CD4-positive, alpha-beta T cell treated with Interleukin-15 for 1 hour (primary cell): Measurements from ENCODE around the gene HSD3B2.
"Not testable (repeated sequence)": the region's sequence is repeated elsewhere in the genome, so short reads cannot be mapped to it uniquely, and the experiment has no call there.

Experiments
- DNase-seq: peaks from one replicate; pipeline ENCODE4 v3.0.0-alpha.2; 2020

HSD3B2 gene

DNA sequence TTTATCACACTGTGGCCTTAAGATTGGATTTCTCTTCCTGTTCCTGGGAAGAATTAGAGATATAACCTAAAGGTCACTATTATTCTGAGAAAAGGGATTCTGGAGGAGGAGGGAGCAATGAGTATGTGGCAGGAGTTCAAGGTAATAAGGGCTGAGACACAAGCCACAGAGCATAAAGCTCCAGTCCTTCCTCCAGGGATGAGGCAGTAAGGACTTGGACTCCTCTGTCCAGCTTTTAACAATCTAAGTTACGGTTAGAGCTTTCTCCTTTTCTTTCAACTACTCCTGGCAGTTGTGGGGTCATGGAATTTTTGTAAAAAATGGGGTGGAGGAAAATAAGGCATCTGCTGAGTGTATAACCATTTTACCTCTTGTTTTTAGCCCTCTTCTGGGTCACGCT, at the start of gene HSD3B2:
HSD3B2 (plus strand) TSS at position 201 of the 400 bp plus-strand sequence. CDS start 270 bp downstream, outside the sequence.
- no peak for DNase-seq

DNA sequence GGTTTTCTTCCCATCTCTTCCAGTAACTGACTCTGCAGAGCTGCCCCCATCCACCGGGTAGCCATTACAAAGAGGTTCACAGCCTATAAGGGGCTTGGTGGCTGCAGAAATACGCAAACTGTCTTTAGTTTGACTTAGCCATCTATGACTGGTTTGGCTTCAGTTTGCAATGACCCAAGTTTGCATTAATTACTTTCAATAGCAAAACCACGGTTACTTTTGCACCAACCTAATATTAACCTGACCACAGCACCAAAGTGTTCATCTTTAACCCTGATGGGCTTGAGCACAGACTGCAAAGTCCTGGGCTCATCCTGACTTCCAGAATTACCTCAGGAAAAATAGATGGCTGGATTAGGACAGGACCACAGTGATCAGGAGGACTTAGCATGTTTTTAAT, 48.5 kb upstream of the HSD3B2 start:
- DNase-seq, result no peak

DNA sequence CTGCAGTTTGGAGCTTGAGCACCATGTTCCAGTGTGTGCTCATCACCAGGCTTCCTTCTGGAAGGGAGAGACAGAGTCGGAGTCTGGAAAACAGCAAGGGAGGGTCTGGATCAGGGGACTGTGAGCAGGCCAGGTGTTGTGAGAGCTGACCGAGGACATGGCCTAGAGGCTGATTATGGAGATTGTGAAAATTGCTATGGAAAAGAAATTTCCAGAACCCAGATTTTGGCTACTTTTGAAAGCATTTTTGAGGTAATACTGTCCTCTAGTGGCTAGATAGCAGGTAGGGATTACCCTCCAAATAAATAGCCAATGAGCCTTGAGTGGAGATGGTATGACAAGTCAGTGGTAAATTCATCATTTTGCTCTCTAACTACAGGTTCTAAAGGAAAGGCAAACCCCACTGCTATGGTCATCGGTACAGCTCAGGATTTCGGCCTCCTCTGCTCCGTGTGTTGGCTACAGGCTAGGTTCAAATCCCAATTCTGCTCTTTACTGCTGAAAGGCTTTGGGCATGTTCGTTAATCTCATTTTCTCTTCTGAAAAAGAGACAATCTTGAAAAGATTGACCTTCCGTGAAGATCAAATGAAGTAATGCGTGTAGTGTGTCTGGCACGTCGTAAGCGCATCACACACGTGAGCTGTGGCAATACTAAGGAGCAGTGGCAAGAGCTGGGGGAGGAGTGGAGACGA, 47.4 kb upstream of the HSD3B2 start:
- DNase-seq, result no peak

GRCh38 chr1:119368554-119368953, 46.4 kb upstream of the HSD3B2 start, which contains the start of gene HAO2:
Gene HAO2 (plus strand): TSS chr1:119368785. CDS start chr1:119381086, 12,301 bp downstream.
- no peak for DNase-seq

DNA sequence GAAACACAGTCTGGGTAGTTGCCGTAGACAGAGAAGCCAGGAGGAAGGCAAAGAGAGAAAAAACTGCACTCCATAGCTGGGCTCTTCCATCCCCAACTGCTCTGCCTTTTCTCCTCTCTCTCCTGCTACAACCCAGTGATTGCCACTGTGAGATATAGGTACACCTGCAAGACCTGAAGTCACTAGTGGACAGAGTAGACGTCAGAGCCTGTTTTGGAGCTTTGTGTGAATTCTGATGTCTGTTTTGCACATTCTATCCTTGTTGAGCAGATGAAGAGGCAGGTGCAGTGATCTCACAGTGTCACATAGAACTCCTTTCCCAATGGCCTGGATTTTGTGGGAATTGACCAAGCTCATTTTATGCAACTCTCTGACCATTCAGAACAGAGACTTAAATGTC, 44.2 kb upstream of the HSD3B2 start:
- no peak for DNase-seq

DNA sequence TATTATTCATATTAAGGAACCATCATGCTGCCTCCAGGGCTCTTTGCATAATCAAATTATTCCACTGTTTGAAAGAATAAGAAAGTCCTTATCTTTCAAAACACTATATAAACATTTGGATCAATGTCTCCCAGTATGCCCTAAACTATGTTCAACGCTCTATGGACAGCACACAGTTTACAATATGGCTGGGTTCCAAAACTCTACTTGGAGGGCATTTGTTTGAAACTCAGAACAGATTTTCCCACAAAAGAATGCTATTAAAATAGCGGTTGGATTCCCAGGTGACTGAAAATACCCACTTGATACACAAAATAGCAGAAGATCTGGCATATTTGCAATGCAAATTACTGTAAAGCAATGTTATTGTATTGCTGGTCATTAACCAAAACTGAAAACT, 43.1 kb upstream of the HSD3B2 start:
- DNase-seq, result no peak

- DNase-seq, result no peak
These were observed 42.4 kb upstream of the HSD3B2 start for GRCh38 chr1:119372503-119373086.

- no peak for DNase-seq
These were observed 41.5 kb upstream of the HSD3B2 start for GRCh38 chr1:119373465-119373864.

- DNase-seq, result no peak
These were observed 40.6 kb upstream of the HSD3B2 start for GRCh38 chr1:119374208-119374874.

DNA sequence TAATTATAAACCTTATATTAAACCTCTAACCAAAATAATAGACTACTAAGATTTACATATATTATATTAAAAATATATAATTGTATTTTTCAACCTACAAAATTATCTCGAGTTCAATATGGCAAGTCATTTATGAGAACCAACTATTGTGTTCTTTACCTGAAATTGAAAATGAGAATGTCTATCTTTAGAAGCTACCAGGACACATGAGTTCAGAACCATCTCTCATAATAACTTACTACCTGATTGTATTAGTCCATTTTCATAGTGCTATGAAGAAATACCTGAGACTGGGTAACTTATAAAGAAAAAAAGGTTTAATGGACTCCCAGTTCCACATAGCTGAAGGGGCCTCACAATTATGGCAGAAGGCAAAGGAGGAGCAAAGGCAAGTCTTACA, 39.6 kb upstream of the HSD3B2 start:
- no peak for DNase-seq

DNA sequence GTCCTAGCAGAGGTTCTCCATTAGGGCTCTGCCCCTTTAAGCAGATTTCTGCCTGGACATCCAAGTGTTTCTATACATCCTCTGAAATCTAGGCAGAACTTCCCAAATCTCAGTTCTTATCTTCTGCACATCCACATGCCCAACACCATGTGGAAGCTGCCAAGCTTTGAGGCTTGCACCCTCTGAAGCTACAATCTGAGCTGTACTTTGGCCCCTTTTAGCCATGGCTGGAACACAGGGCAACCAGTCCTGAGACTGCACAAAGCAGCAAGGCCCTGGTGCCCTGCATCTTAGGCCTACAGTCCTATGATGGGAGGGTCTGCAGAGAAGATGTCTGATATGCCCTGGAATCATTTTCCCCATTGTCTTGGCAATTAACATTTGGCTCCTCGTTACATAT, 38.4 kb upstream of the HSD3B2 start:
- no peak for DNase-seq

DNA sequence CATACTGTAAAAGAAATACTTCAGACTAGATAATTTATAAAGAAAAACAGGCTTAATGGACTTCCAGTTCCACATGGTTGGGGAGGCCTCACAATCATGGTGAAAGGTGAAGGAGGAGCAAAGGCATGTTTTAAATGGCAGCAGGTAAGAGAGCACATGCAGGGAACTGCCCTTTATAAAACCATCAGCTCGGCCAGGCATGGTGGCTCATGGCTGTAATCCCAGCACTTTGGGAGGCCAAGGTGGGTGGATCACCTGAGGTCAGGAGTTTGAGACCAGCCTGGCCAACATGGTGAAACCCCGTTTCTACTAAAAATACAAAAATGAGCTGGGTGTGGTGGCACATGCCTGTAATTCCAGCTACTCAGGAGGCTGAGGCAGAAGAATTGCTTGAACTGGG, 37.4 kb upstream of the HSD3B2 start:
- not testable (repeated sequence) for DNase-seq

- DNase-seq, result no peak
These were observed 35.8 kb upstream of the HSD3B2 start for GRCh38 chr1:119379117-119379516.

- DNase-seq, result no peak
These were observed 34.6 kb upstream of the HSD3B2 start for GRCh38 chr1:119380304-119380703.

DNA sequence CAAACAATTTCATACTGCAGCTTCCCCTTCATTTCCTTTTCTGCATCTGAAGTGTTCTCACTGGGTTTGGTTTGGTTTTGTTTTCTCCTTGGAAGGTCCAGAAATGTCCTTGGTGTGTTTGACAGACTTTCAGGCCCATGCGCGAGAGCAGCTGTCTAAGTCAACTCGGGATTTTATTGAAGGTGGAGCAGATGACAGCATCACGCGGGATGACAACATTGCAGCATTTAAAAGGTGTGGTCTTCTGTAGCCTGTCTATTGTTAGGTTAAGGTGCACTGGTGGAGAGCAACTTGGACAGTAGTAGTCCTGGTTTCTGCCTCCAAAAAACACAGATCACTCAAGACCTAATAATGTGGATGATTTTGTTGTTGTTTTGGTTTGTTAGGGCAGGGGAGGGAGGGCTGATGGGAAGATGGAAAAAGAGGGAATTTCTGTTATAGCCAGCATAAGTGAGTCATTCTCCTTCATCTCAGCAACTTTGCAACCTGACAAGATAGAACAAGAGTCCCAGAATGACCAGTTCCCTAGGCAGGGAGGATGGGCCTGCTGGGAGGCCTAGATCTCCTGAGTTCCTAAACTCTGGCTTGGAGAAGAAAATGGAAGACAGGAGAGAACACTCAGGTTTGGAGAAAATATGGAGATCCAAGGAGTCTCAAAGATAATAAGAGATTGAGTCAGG, 33.8 kb upstream of the HSD3B2 start:
- DNase-seq, result no peak

DNA sequence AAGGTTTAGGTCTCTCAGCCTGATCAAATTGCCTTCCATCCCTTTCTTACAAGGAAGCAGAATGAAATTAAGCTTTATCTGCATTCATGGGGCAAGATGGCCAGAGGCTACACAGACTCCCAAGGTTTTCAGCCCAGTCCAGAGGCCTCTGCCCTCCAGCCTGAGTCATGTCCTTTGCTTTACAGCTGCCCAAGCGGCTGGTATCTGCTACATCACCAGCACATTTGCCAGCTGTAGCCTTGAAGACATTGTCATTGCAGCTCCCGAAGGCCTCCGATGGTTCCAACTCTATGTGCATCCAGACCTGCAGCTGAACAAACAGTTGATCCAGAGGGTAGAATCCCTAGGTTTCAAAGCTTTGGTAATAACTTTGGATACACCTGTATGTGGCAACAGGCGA, 30.4 kb upstream of the HSD3B2 start:
- DNase-seq, result no peak

DNA sequence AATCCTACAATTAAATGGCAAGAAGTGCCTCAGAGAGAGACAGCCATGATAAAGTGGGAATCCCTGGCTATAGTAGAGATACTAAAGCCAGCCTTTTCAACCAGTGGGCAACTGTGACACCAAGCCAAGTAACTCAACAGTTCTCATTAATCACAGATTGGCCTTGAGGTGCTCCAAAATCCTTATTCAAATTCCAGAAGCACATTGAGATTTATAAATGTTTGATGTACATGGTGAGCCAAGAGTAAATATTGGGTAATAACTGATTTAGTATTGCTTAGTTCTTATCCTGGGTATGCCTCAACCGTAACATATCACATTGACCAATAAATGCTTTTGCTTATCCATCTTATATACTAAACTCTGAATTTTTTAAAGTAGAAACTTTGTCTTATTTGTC, 29.3 kb upstream of the HSD3B2 start:
- DNase-seq, result no peak

DNA sequence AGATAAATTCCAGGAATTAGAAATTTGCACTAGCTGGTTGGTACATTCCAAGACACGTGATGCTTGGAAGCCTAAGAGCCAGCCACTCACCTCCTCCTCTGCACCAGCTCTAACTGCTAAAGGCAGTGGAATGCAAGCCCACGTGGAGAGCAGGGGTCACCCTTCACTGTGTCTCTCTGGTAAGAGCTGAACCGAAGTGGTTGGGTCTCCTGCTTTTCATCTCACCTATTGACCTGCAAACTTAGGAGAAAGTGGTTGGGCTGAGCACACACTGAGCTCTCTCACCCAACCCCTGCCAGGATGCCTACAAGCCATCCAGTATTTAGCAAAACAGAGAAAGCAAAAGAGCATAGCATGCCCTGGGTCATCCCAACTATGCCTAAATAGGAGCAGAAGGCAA, 27.1 kb upstream of the HSD3B2 start:
- DNase-seq, result no peak

DNA sequence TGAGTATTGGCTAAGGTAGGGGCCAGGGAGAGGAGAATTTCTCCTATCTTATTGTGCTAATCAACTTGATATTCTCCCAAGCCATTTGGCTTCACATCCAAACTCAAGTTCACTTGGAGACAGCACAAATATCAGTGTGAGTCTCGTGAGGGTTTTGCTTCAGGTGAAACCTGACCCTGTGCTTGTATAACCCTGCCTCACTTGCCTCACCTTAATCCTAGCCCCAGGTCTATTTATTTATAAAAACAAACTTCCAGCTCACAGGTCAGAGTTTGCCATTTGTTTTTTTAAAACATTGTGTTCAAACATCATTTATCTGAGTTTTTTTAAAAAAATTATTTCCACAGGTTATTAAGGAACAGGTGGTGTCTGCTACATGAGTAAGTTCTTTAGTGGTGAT, 26.5 kb upstream of the HSD3B2 start:
- no peak for DNase-seq

- no peak for DNase-seq
These were observed 24.4 kb upstream of the HSD3B2 start for GRCh38 chr1:119390526-119390925.

GRCh38 chr1:119391749-119392148, 23.2 kb upstream of the HSD3B2 start:
- DNase-seq, result no peak

DNA sequence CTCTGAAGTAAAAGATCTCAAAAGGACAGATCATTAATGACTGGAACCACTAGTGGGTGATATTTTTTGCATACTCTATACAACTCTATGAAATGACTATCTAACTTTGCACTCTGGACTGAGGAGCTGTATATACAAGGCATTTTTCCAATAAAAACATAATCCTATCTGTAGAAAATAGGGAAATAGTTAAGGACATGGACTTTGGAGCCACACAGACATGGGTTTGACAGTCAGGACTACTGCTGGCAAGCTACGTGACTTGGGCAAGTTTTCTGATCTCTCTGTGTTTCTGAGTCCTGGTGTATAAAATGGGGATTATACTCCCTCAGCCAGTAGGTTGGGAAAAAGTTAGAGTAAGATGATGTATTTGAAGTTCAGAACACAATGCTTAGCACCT, 20.9 kb upstream of the HSD3B2 start:
- DNase-seq, result no peak

DNA sequence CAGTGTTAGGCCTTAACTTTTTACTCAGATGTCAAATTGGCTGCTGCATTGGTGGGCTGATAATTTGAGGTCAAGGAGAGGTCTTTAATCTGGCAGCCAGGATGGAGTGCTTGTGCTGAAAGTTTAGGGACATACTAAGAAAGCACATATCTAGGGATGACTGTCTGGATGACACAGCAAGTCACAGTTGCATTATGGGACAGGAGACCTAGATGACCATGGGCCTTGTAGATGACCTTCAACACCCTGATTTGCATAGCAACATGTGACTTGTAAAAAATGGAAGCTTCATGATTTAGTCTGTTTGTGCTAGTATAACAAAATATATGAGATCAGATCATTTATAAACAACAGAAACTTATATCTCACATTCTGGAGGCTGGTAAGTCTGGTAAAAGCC, 18.0 kb upstream of the HSD3B2 start:
- DNase-seq, result no peak

- DNase-seq, result no peak
These were observed 17.0 kb upstream of the HSD3B2 start for GRCh38 chr1:119397986-119398385.
